HepG2 (cell line): ENCODE data around the gene KCNJ1. TPM values are rescaled to one million over a fixed set of nuclear protein-coding genes. Genes with fewer than 3 reads are reported as not detected.

ENCODE experiments used
- ATAC-seq: fragments of 200-7000 bp; cut with Tn5 transposase; 3 replicates; pipeline ENCODE4 v1.9.1; 2020; ENCODE audit warnings: mild to moderate bottlenecking, moderate library complexity
- BruUV-seq: library from RNA; stranded (reverse); fragments of 400-500 nt; replicated peaks from 2 replicates; lab custom pipeline; 2021; lab: Mats Ljungman, UMichigan
- CTCF ChIA-PET: fragments of 300-600 bp; formaldehyde crosslinking; extraction: SDS; loops from one replicate; lab custom pipeline; 2021; ENCODE audit warnings: low total read pairs, inconsistent platforms, low intra/inter-chr PET ratio; lab: Yijun Ruan, JAX
- POLR2A ChIA-PET: fragments of 350-600 bp; sonication (Branson Sonifier 250); formaldehyde crosslinking; loops from one replicate; lab custom pipeline; 2020; ENCODE audit warnings: antibody characterized with exemption, inconsistent platforms; lab: Yijun Ruan, JAX
- DNase-seq: peaks from one replicate; pipeline ENCODE4 v3.0.0-alpha.2; 2015; ENCODE audit warnings: low spot score
- FAIRE-seq: peaks from 3 replicates; lab custom pipeline; 2011; peaks lifted over from hg19 to GRCh38; lab: Jason Lieb, UNC
- H2AFZ ChIP-seq: one replicate; pipeline ENCODE4 v1.6.1; 2011; ENCODE audit warnings: low read length, inconsistent platforms
- H3K27ac ChIP-seq: fragments of 300-600 bp; 3 replicates; pipeline ENCODE4 v1.8.0; 2011; ENCODE audit warnings: mixed run types, mild to moderate bottlenecking, mixed read lengths, low read length, inconsistent platforms; ENCODE audit not compliant: insufficient read depth; ENCODE audit errors: extremely low read length
- H3K27me3 ChIP-seq, 2 experiments: fragments of 200-600 bp in 1 of 2; 2 replicates in 1 of 2; 3 replicates in 1 of 2; pipeline versions ENCODE4 v1.6.0 to v1.8.0; 2011; ENCODE audit warnings: low read length in 2 of 2, mild to moderate bottlenecking in 2 of 2, moderate library complexity in 2 of 2, inconsistent platforms in 1 of 2; ENCODE audit not compliant: insufficient read depth in 2 of 2, control insufficient read depth in 1 of 2
- H3K36me3 ChIP-seq, 2 experiments: fragments of 200-600 bp in 1 of 2; replicated peaks in 1 of 2; 2 replicates in 1 of 2; 3 replicates in 1 of 2; pipeline versions ENCODE4 v1.5.1 to v1.8.0; 2011; ENCODE audit warnings: low read length in 2 of 2, inconsistent platforms in 1 of 2; ENCODE audit not compliant: insufficient read depth in 2 of 2, control insufficient read depth in 1 of 2
- H3K4me1 ChIP-seq: 2 replicates; pipeline ENCODE4 v1.5.1; 2012; ENCODE audit warnings: low read length, inconsistent platforms; ENCODE audit not compliant: insufficient read depth
- H3K4me2 ChIP-seq: 2 replicates; pipeline ENCODE4 v1.6.0; 2011; ENCODE audit warnings: low read depth, low read length, inconsistent platforms
- H3K4me3 ChIP-seq, 3 experiments: fragments of 200-600 bp in 1 of 3; sonication (generic), shearing (Covaris generic) in 1 of 3; replicated peaks in 1 of 3; 2 replicates each; pipeline ENCODE4 v1.5.1; 2011 to 2016; ENCODE audit warnings: low read length in 3 of 3, inconsistent platforms in 2 of 3, low read depth in 2 of 3, mild to moderate bottlenecking in 2 of 3, control low read depth in 1 of 3, mixed read lengths in 1 of 3; ENCODE audit not compliant: insufficient read depth in 1 of 3
- H3K79me2 ChIP-seq: one replicate; pipeline ENCODE4 v1.6.1; 2011; ENCODE audit warnings: low read length, inconsistent platforms; ENCODE audit not compliant: insufficient read depth
- H3K9ac ChIP-seq: 2 replicates; pipeline ENCODE4 v1.6.0; 2011; ENCODE audit warnings: mild to moderate bottlenecking, low read depth, low read length, inconsistent platforms; ENCODE audit not compliant: insufficient read depth
- H3K9me3 ChIP-seq: 2 replicates; pipeline ENCODE4 v1.5.1; 2012; ENCODE audit warnings: mild to moderate bottlenecking, low read length
- H4K20me1 ChIP-seq: 2 replicates; pipeline ENCODE4 v1.6.0; 2011; ENCODE audit warnings: inconsistent platforms, mild to moderate bottlenecking, low read length, moderate library complexity; ENCODE audit not compliant: insufficient read depth
- AKAP8 ChIP-seq: sonication (generic); formaldehyde crosslinking; IDR thresholded peaks from 2 replicates; pipeline ENCODE4 v1.5.1; 2020; ENCODE audit warnings: mild to moderate bottlenecking, missing genetic modification reagents
- CBX2 ChIP-seq, 2 experiments: fragments of 200-600 bp in 1 of 2; sonication (generic); formaldehyde crosslinking in 1 of 2; IDR thresholded peaks; 2 replicates each; pipeline versions ENCODE4 v1.7.0 to v1.8.1; 2018 to 2022; ENCODE audit warnings: low read depth in 2 of 2, low read length in 1 of 2, mild to moderate bottlenecking in 1 of 2, missing genetic modification reagents in 1 of 2
- ISL2 ChIP-seq: sonication (generic); formaldehyde crosslinking; IDR thresholded peaks from 2 replicates; pipeline ENCODE4 v1.5.0; 2020; ENCODE audit warnings: missing genetic modification reagents
- NR2F2 ChIP-seq: IDR thresholded peaks from 2 replicates; pipeline ENCODE4 v1.6.1; 2012; ENCODE audit warnings: low read depth, inconsistent platforms, borderline replicate concordance
- ZEB1 ChIP-seq: IDR thresholded peaks from 2 replicates; pipeline ENCODE4 v1.6.1; 2012; ENCODE audit warnings: mild to moderate bottlenecking, low read depth, inconsistent platforms; ENCODE audit not compliant: insufficient replicate concordance
- ZFP36L1 ChIP-seq: sonication (generic); formaldehyde crosslinking; IDR thresholded peaks from 2 replicates; pipeline ENCODE4 v1.8.0; 2022; ENCODE audit warnings: mild to moderate bottlenecking, missing genetic modification reagents, moderate library complexity
- ZNF274 ChIP-seq: sonication (generic); formaldehyde crosslinking; IDR thresholded peaks from 2 replicates; pipeline ENCODE4 v1.5.1; 2020; ENCODE audit warnings: mild to moderate bottlenecking, missing genetic modification reagents
- ZNF441 ChIP-seq: sonication (generic); formaldehyde crosslinking; IDR thresholded peaks from 2 replicates; pipeline ENCODE4 v1.7.0; 2021; ENCODE audit warnings: missing genetic modification reagents, borderline replicate concordance
- WGBS: methylation state at CpG from one replicate; pipeline ENCODE4 v1.1.6; 2017; ENCODE audit warnings: low lambda C conversion rate; 5-methylcytosine and 5-hydroxymethylcytosine counted together
- in situ Hi-C: cut with HindIII; loops from 2 replicates; pipeline ENCODE4 v1.10.0; 2017; ENCODE audit warnings: low pct_unique_long_range_greater_than_20kb; ENCODE audit not compliant: extremely low pct_ligation_motif_present
- intact Hi-C: fragments of 100-400 bp; cut with micrococcal nuclease; formaldehyde crosslinking; loops from one replicate; pipeline ENCODE4 v1.10.0; 2022; ENCODE audit not compliant: unreplicated experiment
- polyA plus RNA-seq, 8 experiments: library from polyadenylated mRNA; depleted of rRNA in 3 of 8; stranded (reverse) in 7 of 8; unstranded in 1 of 8; fragments of >200 nt; fragmentation: Illumina TruSeq in 4 of 8; extraction: Trizol in 4 of 8; gene quantifications; 2 replicates each; pipeline versions ENCODE4 v1.2.1 to v1.2.3, GENCODE V29; 2011 to 2016; ENCODE audit warnings: low read depth in 4 of 8, missing spikeins in 1 of 8, mixed read lengths in 1 of 8; ENCODE audit not compliant: insufficient read depth in 1 of 8
- total RNA-seq, 5 experiments: library from RNA; depleted of rRNA; stranded (reverse); fragments of >200 nt; fragmentation: Illumina TruSeq; extraction: Trizol; gene quantifications; 2 replicates each; pipeline ENCODE4 v1.2.3, GENCODE V29; 2016; ENCODE audit warnings: low read depth in 1 of 5
- TF ChIP-seq, protein P1 (sequence below): conservative IDR thresholded peaks from 2 replicates; pipeline ENCODE4 v1.6.1; 2018; ENCODE audit warnings: missing genetic modification reagents
- TF ChIP-seq, protein P2 (sequence below): sonication (generic); formaldehyde crosslinking; IDR thresholded peaks from 2 replicates; pipeline ENCODE4 v1.4.0; 2020; ENCODE audit warnings: missing genetic modification reagents, borderline replicate concordance
- TF ChIP-seq, protein P3 (sequence below): fragments of 450-650 bp; IDR thresholded peaks from 2 replicates; pipeline ENCODE4 v1.6.1; 2017; ENCODE audit warnings: mild to moderate bottlenecking

KCNJ1 gene
- total and polyA plus RNA-seq, 2 of the 13 experiments (the other 11 are each of a cell fraction or from before 2014, with no cell fraction given), result not detected

DNA sequence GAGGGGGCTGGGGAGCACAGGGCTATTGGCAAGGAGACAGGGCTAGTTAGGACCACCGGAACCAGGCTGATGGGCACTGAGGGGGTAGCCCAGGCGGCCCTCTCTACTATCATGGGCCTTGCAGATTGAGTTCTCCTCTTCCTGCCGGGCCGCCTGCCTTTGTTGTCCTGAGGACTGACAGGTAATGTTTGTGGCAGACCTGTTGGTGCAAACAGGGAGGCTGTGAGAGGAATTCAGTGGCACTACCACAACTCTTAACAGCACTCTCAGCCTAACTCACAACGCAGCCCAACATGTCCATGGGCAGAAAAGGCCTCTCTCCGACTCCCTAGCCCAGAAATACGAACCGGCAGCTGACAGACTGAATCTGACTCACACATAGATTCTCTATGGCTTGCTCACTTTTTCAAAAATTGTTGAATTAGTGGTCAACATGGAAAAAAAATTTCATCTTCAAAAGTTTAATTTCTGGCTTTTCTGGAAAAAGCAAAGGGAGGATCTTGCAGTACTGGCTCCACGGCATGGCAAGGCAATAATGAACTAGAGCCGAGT, 35.5 kb upstream of the KCNJ1 start:
- no peak for FAIRE-seq
- Histone ChIP-seq H3K27me3 (peaks cover 5 to 27% of the 10 kb centered on the region in 2 experiments; a peak in 3 of 5 replicates), H3K4me2 (no peak overlapping the region), H2AFZ (no peak overlapping the region), H3K27ac (no peak overlapping the region), H3K36me3 (no peaks in the 10 kb centered on the region), H3K4me3 (no peak overlapping the region), H3K9ac (no peak overlapping the region), H4K20me1 (no peaks in the 10 kb centered on the region), H3K4me1 (no peaks in the 10 kb centered on the region), H3K79me2 (no peaks in the 10 kb centered on the region), H3K9me3 (no peaks in the 10 kb centered on the region)
- WGBS, result 57% methylated on average over 5 of the region's 10 CpGs
- in situ Hi-C loops (no loop called here), intact Hi-C loops (no loop called here)
- no TSS peak for BruUV-seq
- ChIA-PET CTCF (no interaction called here), POLR2A (no interaction called here)
- DNase-seq, result no peak
- no peak for ATAC-seq
- TF ChIP-seq NR2F2 (no peak), AKAP8 (CRISPR knock-in tag) (no peak), ZEB1 (no peak), ZNF274 (CRISPR knock-in tag) (no peak), ISL2 (CRISPR knock-in tag) (no peak), ZNF441 (CRISPR knock-in tag) (no peak), CBX2 (IDR thresholded peaks at IDR 0.05; ENCODE audit: low read depth, low read length) (no peak), CBX2 (CRISPR knock-in tag; IDR thresholded peaks at IDR 0.05; ENCODE audit: low read depth) (no peak), ZFP36L1 (CRISPR knock-in tag) (no peak)
- TF ChIP-seq, protein P1, sequence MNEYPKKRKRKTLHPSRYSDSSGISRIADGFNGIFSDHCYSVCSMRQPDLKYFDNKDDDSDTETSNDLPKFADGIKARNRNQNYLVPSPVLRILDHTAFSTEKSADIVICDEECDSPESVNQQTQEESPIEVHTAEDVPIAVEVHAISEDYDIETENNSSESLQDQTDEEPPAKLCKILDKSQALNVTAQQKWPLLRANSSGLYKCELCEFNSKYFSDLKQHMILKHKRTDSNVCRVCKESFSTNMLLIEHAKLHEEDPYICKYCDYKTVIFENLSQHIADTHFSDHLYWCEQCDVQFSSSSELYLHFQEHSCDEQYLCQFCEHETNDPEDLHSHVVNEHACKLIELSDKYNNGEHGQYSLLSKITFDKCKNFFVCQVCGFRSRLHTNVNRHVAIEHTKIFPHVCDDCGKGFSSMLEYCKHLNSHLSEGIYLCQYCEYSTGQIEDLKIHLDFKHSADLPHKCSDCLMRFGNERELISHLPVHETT (CRISPR knock-in tag), result no peak
- TF ChIP-seq, protein P2, sequence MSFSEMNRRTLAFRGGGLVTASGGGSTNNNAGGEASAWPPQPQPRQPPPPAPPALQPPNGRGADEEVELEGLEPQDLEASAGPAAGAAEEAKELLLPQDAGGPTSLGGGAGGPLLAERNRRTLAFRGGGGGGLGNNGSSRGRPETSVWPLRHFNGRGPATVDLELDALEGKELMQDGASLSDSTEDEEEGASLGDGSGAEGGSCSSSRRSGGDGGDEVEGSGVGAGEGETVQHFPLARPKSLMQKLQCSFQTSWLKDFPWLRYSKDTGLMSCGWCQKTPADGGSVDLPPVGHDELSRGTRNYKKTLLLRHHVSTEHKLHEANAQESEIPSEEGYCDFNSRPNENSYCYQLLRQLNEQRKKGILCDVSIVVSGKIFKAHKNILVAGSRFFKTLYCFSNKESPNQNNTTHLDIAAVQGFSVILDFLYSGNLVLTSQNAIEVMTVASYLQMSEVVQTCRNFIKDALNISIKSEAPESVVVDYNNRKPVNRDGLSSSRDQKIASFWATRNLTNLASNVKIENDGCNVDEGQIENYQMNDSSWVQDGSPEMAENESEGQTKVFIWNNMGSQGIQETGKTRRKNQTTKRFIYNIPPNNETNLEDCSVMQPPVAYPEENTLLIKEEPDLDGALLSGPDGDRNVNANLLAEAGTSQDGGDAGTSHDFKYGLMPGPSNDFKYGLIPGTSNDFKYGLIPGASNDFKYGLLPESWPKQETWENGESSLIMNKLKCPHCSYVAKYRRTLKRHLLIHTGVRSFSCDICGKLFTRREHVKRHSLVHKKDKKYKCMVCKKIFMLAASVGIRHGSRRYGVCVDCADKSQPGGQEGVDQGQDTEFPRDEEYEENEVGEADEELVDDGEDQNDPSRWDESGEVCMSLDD (CRISPR knock-in tag), result no peak
- TF ChIP-seq, protein P3, sequence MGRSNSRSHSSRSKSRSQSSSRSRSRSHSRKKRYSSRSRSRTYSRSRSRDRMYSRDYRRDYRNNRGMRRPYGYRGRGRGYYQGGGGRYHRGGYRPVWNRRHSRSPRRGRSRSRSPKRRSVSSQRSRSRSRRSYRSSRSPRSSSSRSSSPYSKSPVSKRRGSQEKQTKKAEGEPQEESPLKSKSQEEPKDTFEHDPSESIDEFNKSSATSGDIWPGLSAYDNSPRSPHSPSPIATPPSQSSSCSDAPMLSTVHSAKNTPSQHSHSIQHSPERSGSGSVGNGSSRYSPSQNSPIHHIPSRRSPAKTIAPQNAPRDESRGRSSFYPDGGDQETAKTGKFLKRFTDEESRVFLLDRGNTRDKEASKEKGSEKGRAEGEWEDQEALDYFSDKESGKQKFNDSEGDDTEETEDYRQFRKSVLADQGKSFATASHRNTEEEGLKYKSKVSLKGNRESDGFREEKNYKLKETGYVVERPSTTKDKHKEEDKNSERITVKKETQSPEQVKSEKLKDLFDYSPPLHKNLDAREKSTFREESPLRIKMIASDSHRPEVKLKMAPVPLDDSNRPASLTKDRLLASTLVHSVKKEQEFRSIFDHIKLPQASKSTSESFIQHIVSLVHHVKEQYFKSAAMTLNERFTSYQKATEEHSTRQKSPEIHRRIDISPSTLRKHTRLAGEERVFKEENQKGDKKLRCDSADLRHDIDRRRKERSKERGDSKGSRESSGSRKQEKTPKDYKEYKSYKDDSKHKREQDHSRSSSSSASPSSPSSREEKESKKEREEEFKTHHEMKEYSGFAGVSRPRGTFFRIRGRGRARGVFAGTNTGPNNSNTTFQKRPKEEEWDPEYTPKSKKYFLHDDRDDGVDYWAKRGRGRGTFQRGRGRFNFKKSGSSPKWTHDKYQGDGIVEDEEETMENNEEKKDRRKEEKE, result no peak
